ENCODE results near the gene NHERF1. TPM values are rescaled to one million over a fixed set of nuclear protein-coding genes. Genes with fewer than 3 reads are reported as not detected.

NHERF1 gene
- total and polyA plus RNA-seq, 9 of the 15 experiments (the other 6 are each of a cell fraction or from before 2014, with no cell fraction given): 11.4 to 79.9 (median 36.9) TPM

DNA sequence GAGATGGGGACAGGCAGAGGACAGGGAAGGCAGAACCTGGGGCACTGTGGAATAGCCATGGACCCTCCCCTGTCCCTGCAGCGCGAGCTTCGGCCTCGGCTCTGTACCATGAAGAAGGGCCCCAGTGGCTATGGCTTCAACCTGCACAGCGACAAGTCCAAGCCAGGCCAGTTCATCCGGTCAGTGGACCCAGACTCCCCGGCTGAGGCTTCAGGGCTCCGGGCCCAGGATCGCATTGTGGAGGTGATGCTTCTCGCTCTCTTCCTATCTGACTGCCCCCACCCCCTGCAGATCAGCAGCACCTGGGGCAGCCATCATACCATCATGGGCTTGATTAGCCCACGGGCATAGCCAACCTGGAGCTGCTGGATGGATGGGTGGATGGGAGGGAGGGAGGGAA is 13.5 kb downstream of the NHERF1 start:
- CTCF ChIA-PET (ENCODE audit: low intra/inter-chr PET ratio): no interaction called here
- H3K4me2 ChIP-seq (ENCODE audit: insufficient read depth, low read length): no peak overlapping the region
- peaks cover 22% of the 10 kb centered on the region; the same call in 2 of the 3 replicates for H3K36me3 ChIP-seq (ENCODE audit: control insufficient read depth, insufficient read depth, low read length)
- peaks cover 29 to 62% of the 10 kb centered on the region in 2 experiments for H3K4me1 ChIP-seq (replicated peaks in 1 of 2; ENCODE audit: control insufficient read depth in 2 of 2, insufficient read depth in 2 of 2, low read length in 2 of 2)
- no peak overlapping the region for H3K4me3 ChIP-seq
- no TSS peak for BruUV-seq (replicated peaks)
- in situ Hi-C loops (cut with MboI): no loop called here
- no peak for DNase-seq (ENCODE audit: extremely low read depth in 1 of 4, low spot score in 3 of 4)
- H3K79me2 ChIP-seq (ENCODE audit: control insufficient read depth, insufficient read depth, low read length): peaks cover 46% of the 10 kb centered on the region
- H3K27me3 ChIP-seq (ENCODE audit: control insufficient read depth in 2 of 2, insufficient read depth in 2 of 2, low read length in 2 of 2): no peaks in the 10 kb centered on the region
- no peak for ATAC-seq
- H2AFZ ChIP-seq (ENCODE audit: low read depth, low read length): no peak overlapping the region
- H3K27ac ChIP-seq (ENCODE audit: extremely low read depth, low read depth, low read length): no peak overlapping the region
- whole genome bisulfite sequencing (ENCODE audit: insufficient coverage, low coverage, missing lambda C conversion rate): 96% methylated on average over 11 of the region's 11 CpGs
- peaks cover 25% of the 10 kb centered on the region; the same call in 1 of the 2 replicates for H4K20me1 ChIP-seq (replicated peaks; ENCODE audit: control insufficient read depth, insufficient read depth, low read length)
- FAIRE-seq: no peak
- H3K9me1 ChIP-seq (ENCODE audit: control insufficient read depth, insufficient read depth, low read length): peaks cover 20% of the 10 kb centered on the region
- intact Hi-C loops (cut with micrococcal nuclease): no loop called here
- no peak for TF ChIP-seq MCM3 (IDR thresholded peaks at IDR 0.05)
- TF ChIP-seq MYBL2 (IDR thresholded peaks at IDR 0.05; ENCODE audit: low read depth): no peak
- TF ChIP-seq MYBL2 (CRISPR knock-in tag; IDR thresholded peaks at IDR 0.05; ENCODE audit: borderline replicate concordance): no peak
- no peaks in the 10 kb centered on the region for H3K9me3 ChIP-seq (replicated peaks; ENCODE audit: control insufficient read depth, insufficient read depth, low read depth, low read length)
- no peak overlapping the region; a peak in 1 of 4 replicates for H3K9ac ChIP-seq (ENCODE audit: insufficient read depth in 1 of 2, low read depth in 2 of 2, low read length in 2 of 2)
- POLR2A ChIA-PET: interaction anchor here (1.4 kb wide), 1 partner anchor 9 kb away, joined by 3 read pairs; no protein-coding TSS in a partner anchor

DNA sequence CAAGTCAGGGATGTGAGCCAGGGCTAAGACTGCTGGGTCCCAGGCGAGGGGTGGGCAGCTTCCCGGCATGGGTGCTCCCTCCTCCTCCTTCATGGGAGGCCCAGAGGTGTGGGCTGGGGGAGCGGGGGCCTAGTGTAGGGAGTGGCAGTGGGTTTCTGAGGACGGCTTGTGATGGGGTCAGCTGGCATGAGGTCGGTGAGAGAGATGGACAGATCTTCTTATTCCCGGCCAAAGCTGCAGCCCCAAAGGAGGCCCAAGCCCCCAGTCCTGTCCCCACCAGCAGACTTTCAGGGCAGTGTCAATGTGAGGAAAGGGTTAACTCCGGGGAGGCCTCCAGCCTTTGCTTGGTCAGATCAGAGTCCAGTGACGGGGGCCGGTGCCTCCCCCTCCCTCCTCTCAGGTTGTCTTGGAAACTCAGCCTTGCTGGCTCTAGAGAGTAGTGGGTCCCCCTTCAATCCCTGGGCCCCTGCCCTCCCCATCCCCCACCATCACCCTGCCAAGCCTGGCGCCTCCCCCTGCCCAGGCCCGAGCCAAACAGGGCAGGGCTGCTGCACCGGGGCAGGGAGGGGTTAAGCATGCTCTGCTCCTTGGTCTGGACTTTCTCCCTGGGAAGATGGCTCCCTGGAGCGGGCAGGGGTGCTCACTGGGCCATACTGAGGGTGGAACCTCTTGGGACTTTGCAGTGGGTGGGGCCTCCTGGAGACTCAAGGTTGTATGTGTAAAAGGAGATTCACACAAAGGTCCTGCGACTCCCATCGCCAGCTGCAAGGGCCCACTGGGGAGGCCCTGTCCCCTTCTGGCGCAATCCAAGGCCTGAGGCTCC is 15.3 kb downstream of the NHERF1 start:
- CTCF ChIA-PET (ENCODE audit: low intra/inter-chr PET ratio): no interaction called here
- no peaks in the 10 kb centered on the region for H3K27me3 ChIP-seq (ENCODE audit: control insufficient read depth in 2 of 2, insufficient read depth in 2 of 2, low read length in 2 of 2)
- no peaks in the 10 kb centered on the region for H3K9me3 ChIP-seq (replicated peaks; ENCODE audit: control insufficient read depth, insufficient read depth, low read depth, low read length)
- peaks cover 22% of the 10 kb centered on the region; the same call in 1 of the 2 replicates for H4K20me1 ChIP-seq (replicated peaks; ENCODE audit: control insufficient read depth, insufficient read depth, low read length)
- WGBS (ENCODE audit: insufficient coverage, low coverage, missing lambda C conversion rate): 68% methylated on average over 11 of the region's 16 CpGs
- peaks cover 28% of the 10 kb centered on the region for H3K79me2 ChIP-seq (ENCODE audit: control insufficient read depth, insufficient read depth, low read length)
- no peak overlapping the region for H3K4me3 ChIP-seq
- no TSS peak for BruUV-seq (replicated peaks)
- H3K36me3 ChIP-seq (ENCODE audit: control insufficient read depth, insufficient read depth, low read length): peaks cover 33% of the 10 kb centered on the region; the same call in 2 of the 3 replicates
- in situ Hi-C loops (cut with MboI): no loop called here
- no peak overlapping the region for H3K27ac ChIP-seq (ENCODE audit: extremely low read depth, low read depth, low read length)
- peak overlapping the region in 1 of 2 experiments; percentile 71; a peak in 2 of 4 replicates for H3K9ac ChIP-seq (ENCODE audit: insufficient read depth in 1 of 2, low read depth in 2 of 2, low read length in 2 of 2)
- no peak overlapping the region for H3K4me2 ChIP-seq (ENCODE audit: insufficient read depth, low read length)
- H2AFZ ChIP-seq (ENCODE audit: low read depth, low read length): no peak overlapping the region
- 0 out of 3 replicates have a peak, but pooled peaks have one; percentile 10 for ATAC-seq
- H3K9me1 ChIP-seq (ENCODE audit: control insufficient read depth, insufficient read depth, low read length): peaks cover 13% of the 10 kb centered on the region
- POLR2A ChIA-PET: interaction anchor here (0.6 to 1.3 kb wide), 4 partner anchors 11 to 1010 kb away, joined by 3 to 4 read pairs (median 3); no protein-coding TSS in a partner anchor
- peaks cover 22 to 53% of the 10 kb centered on the region in 2 experiments for H3K4me1 ChIP-seq (replicated peaks in 1 of 2; ENCODE audit: control insufficient read depth in 2 of 2, insufficient read depth in 2 of 2, low read length in 2 of 2)
- FAIRE-seq: no peak
- no peak for DNase-seq (ENCODE audit: extremely low read depth in 1 of 4, low spot score in 3 of 4)
- intact Hi-C loops (cut with micrococcal nuclease): no loop called here
- TF ChIP-seq SMAD3 (CRISPR knock-in tag; conservative IDR thresholded peaks at IDR 0.05) (no peak), DIDO1 (tag; IDR thresholded peaks at IDR 0.05; ENCODE audit: low read depth) (no peak), C11orf30 (IDR thresholded peaks at IDR 0.05; ENCODE audit: low read depth) (no peak)
- TF ChIP-seq, protein P1, sequence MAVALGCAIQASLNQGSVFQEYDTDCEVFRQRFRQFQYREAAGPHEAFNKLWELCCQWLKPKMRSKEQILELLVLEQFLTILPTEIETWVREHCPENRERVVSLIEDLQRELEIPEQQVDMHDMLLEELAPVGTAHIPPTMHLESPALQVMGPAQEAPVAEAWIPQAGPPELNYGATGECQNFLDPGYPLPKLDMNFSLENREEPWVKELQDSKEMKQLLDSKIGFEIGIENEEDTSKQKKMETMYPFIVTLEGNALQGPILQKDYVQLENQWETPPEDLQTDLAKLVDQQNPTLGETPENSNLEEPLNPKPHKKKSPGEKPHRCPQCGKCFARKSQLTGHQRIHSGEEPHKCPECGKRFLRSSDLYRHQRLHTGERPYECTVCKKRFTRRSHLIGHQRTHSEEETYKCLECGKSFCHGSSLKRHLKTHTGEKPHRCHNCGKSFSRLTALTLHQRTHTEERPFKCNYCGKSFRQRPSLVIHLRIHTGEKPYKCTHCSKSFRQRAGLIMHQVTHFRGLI (CRISPR knock-in tag; IDR thresholded peaks at IDR 0.05): no peak
- TF ChIP-seq, protein P2, sequence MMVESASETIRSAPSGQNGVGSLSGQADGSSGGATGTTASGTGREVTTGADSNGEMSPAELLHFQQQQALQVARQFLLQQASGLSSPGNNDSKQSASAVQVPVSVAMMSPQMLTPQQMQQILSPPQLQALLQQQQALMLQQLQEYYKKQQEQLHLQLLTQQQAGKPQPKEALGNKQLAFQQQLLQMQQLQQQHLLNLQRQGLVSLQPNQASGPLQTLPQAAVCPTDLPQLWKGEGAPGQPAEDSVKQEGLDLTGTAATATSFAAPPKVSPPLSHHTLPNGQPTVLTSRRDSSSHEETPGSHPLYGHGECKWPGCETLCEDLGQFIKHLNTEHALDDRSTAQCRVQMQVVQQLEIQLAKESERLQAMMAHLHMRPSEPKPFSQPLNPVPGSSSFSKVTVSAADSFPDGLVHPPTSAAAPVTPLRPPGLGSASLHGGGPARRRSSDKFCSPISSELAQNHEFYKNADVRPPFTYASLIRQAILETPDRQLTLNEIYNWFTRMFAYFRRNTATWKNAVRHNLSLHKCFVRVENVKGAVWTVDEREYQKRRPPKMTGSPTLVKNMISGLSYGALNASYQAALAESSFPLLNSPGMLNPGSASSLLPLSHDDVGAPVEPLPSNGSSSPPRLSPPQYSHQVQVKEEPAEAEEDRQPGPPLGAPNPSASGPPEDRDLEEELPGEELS (CRISPR knock-in tag; IDR thresholded peaks at IDR 0.05; ENCODE audit: borderline replicate concordance): no peak
